Measurements from ENCODE around the gene AP4S1. TPM values are rescaled to one million over a fixed set of nuclear protein-coding genes. Genes with fewer than 3 reads are reported as not detected.

AP4S1 gene
- total RNA-seq, 4 donors from 2014 or later: 7.2 to 36.1 (median 16.3) TPM

DNA sequence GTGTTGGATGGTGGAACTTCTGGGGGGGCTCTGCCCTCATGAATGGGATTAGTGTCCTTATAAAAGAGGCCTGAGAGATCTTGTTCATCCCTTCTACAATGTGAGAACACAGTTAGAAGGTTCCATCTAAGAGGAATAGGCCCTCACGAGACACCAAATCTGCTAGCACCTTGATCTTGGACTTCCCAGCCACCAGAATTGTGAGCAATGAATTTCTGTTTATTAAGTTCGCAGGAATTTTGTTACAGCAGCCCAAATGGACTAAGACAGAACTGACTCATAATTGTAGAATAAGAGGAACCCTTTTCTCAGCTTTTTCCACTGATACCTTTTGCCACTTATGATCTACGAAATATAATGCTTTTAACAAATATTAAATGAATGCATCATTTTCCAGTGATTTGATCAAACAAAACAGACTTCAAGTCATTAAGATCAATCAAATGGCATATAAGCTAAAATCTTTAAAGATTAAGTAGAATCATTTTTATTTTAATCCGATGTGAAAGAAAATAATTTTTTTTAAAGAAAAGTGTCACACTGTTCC is 113.9 kb downstream of the AP4S1 start:
- no peak for DNase-seq (ENCODE audit: low spot score in 2 of 2)
- H3K36me3 ChIP-seq: peaks cover 0 to 97% (median 8%) of the 10 kb centered on the region in 3 donors
- no peak overlapping the region for H3K27ac ChIP-seq
- H3K4me3 ChIP-seq: no peak overlapping the region
- H3K4me1 ChIP-seq: no peaks in the 10 kb centered on the region
- TF ChIP-seq POLR2A (IDR thresholded peaks at IDR 0.05) (no peak), EP300 (IDR thresholded peaks at IDR 0.05) (no peak)
- TF ChIP-seq, protein P1, sequence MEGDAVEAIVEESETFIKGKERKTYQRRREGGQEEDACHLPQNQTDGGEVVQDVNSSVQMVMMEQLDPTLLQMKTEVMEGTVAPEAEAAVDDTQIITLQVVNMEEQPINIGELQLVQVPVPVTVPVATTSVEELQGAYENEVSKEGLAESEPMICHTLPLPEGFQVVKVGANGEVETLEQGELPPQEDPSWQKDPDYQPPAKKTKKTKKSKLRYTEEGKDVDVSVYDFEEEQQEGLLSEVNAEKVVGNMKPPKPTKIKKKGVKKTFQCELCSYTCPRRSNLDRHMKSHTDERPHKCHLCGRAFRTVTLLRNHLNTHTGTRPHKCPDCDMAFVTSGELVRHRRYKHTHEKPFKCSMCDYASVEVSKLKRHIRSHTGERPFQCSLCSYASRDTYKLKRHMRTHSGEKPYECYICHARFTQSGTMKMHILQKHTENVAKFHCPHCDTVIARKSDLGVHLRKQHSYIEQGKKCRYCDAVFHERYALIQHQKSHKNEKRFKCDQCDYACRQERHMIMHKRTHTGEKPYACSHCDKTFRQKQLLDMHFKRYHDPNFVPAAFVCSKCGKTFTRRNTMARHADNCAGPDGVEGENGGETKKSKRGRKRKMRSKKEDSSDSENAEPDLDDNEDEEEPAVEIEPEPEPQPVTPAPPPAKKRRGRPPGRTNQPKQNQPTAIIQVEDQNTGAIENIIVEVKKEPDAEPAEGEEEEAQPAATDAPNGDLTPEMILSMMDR (IDR thresholded peaks at IDR 0.05): no peak
- no peaks in the 10 kb centered on the region for H3K9me3 ChIP-seq
- H3K27me3 ChIP-seq: no peaks in the 10 kb centered on the region
- 96 to 98% methylated on average over 4 of the region's 4 CpGs for WGBS, 2 donors

DNA sequence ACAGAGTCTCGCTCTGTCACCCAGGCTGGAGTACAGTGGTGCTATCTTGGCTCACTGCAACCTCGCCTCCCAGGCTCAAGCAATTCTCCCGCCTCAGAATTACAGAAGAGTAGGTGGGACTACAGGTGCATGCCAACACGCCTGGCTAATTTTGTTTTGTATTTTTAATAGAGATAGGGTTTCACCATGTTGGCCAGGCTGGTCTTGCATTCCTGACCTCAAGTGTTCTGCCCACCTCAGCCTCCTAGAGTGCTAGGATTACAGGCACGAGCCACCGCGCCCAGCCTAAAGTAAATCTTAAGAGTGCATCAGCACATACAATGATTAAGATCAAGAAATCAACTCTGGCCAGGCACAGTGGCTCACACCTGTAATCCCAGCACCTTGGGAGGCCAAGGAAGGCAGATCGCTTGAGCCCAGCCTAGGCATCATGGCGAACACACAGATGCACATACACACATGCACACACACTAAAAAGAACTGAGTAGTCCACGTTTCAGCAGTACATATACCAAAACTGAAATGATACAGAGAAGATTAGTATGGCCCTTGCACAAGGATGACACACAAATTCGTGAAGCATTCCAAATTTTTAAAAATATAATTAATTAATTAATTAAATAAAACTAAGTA is 117.1 kb downstream of the AP4S1 start:
- TF ChIP-seq EP300 (IDR thresholded peaks at IDR 0.05): no peak
- TF ChIP-seq, protein P1 (IDR thresholded peaks at IDR 0.05): no peak
- H3K4me3 ChIP-seq: no peak overlapping the region
- 96% methylated on average over 11 of the region's 11 CpGs for WGBS, 2 donors
- H3K27ac ChIP-seq: no peak overlapping the region
- no peak for DNase-seq (ENCODE audit: low spot score in 2 of 2)
- H3K27me3 ChIP-seq: no peaks in the 10 kb centered on the region
- peaks cover 0 to 95% (median 8%) of the 10 kb centered on the region in 3 donors for H3K36me3 ChIP-seq
- no peaks in the 10 kb centered on the region for H3K4me1 ChIP-seq
- no peaks in the 10 kb centered on the region for H3K9me3 ChIP-seq

Small RNA genes within 50 kb of the gene (small RNA-seq; reads per million reads assigned to genes)
- gene MIR624 (not detected), gene RNU6-541P (not detected)

Other genes with a start within 250 kb of the AP4S1 start
- 10 to 100 TPM in 1 of 4 donors, 1 to 10 TPM in 3; 3.6 to 10.3 (median 5.4) TPM for gene COCH, start 151.1 kb upstream of the AP4S1 start, total RNA-seq
- 10 to 100 TPM; 33.5 to 68.8 (median 57.0) TPM for gene STRN3, start 730 bp downstream of the AP4S1 start, total RNA-seq
- 100 to 1,000 TPM; 183 to 225 (median 207) TPM for gene HECTD1, start 182.1 kb downstream of the AP4S1 start, total RNA-seq